Measurements from ENCODE around the gene ABHD18. TPM values are rescaled to one million over a fixed set of nuclear protein-coding genes. Genes with fewer than 3 reads are reported as not detected.
"Not testable (repeated sequence)": the region's sequence is repeated elsewhere in the genome, so short reads cannot be mapped to it uniquely, and the experiment has no call there.

The ABHD18 gene
- 10 to 100 TPM; 10.3 to 13.5 (median 12.5) TPM for polyA plus RNA-seq (ENCODE audit: insufficient read length in 3 of 3)

- DNase-seq (ENCODE audit: low read depth in 3 of 3, low spot score in 2 of 3) = peak; percentile 93 to 95 (median 94)
Observed at GRCh38 chr4:127965062-127965802, at the start of gene ABHD18, which contains the start of gene MFSD8. ABHD18 (plus strand) TSS chr4:127965406; CDS start chr4:127982956, 17,550 bp downstream. MFSD8 (minus strand) TSS chr4:127965173; CDS start chr4:127965133, 40 bp downstream.

- no peak for DNase-seq (ENCODE audit: low read depth in 3 of 3, low spot score in 2 of 3)
Observed at GRCh38 chr4:127916512-127916911, 48.7 kb upstream of the ABHD18 start.

- no peak for DNase-seq (ENCODE audit: low read depth in 3 of 3, low spot score in 2 of 3)
Observed at GRCh38 chr4:127917151-127917550, 48.1 kb upstream of the ABHD18 start.

- no peak for DNase-seq (ENCODE audit: low read depth in 3 of 3, low spot score in 2 of 3)
Observed at GRCh38 chr4:127920521-127920920, 44.7 kb upstream of the ABHD18 start.

DNA sequence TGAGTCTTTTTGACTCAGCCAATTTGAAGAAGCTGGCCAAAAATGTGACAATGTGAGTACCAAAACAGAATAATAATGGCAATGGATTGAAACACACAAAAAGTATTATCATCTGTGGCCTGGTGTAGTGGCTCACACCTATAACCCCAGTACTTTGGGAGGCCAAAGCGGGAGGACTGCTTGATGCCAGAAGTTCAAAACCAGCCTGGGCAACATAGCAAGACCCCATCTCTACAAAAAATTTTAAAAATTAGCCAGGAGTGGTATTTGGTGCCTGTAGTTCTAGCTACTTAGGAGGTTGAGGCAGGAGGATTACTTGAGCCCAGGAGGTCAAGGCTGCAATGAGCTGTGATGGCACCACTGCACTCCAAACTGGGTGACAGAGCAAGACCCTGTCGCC, 43.0 kb upstream of the ABHD18 start:
- no peak for DNase-seq (ENCODE audit: low read depth in 3 of 3, low spot score in 2 of 3)

- not testable (repeated sequence) for DNase-seq (ENCODE audit: low read depth in 3 of 3, low spot score in 2 of 3)
Observed at GRCh38 chr4:127925720-127926119, 39.5 kb upstream of the ABHD18 start.

DNA sequence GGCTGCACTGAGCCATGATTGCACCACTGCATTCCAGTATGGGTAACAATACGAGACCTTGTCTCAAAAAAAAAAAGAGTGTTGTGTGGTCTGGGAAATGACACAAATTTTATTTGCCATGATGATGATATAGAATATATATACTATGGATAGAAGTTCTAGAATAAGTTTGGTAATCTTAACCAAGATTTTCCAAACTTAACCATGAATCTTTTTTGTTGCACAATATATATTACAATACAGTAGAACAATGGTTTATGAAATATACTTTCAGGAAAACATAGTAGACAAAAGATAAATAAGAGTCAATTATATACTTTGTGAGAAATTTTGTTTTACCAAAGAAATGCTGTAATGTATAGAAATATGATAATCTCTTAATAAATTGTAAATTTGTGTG, 35.0 kb upstream of the ABHD18 start:
- DNase-seq (ENCODE audit: low read depth in 3 of 3, low spot score in 2 of 3) = no peak

DNA sequence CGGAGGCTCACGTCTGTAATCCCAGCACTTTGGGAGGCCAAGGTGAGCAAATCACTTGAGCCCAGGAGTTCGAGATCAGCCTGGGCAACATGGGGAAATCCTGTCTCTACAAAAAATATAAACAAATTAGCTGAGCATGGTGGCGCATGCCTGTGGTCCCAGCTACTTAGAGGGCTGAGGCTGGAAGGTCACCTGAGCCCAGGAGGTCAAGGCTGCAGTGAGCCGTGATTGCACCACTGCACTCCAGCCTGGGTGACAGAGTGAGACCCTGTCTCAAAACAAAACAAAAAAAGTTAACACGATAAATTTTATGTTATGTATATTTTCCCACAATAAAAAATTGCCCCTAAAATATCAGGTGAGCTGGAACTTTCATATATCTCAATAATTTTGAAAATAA, 33.4 kb upstream of the ABHD18 start:
- DNase-seq (ENCODE audit: low read depth in 3 of 3, low spot score in 2 of 3) = not testable (repeated sequence)

- DNase-seq (ENCODE audit: low read depth in 3 of 3, low spot score in 2 of 3) = no peak
Observed at GRCh38 chr4:127936974-127937373, 28.2 kb upstream of the ABHD18 start.

DNA sequence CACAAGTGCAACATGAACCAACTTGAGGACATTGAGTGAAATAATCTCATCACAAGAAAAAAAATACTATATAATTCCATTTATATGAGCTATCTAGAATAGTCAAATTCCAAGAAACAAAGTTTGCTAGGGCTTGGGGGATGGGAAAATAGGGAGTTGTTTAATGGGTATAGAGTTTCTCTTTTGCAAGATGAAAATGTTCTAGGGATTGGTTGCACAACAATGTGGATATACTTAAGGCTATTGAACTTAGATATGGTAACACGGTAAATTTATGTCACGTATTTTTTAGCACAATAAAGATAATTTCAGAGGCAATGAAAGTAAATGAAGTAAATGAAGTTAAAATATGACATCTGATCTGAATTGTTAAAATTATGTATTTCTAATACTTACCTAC, 8.1 kb upstream of the ABHD18 start:
- DNase-seq (ENCODE audit: low read depth in 3 of 3, low spot score in 2 of 3) = no peak

GRCh38 chr4:127959794-127960193, 5.4 kb upstream of the ABHD18 start:
- no peak for DNase-seq (ENCODE audit: low read depth in 3 of 3, low spot score in 2 of 3)

DNA sequence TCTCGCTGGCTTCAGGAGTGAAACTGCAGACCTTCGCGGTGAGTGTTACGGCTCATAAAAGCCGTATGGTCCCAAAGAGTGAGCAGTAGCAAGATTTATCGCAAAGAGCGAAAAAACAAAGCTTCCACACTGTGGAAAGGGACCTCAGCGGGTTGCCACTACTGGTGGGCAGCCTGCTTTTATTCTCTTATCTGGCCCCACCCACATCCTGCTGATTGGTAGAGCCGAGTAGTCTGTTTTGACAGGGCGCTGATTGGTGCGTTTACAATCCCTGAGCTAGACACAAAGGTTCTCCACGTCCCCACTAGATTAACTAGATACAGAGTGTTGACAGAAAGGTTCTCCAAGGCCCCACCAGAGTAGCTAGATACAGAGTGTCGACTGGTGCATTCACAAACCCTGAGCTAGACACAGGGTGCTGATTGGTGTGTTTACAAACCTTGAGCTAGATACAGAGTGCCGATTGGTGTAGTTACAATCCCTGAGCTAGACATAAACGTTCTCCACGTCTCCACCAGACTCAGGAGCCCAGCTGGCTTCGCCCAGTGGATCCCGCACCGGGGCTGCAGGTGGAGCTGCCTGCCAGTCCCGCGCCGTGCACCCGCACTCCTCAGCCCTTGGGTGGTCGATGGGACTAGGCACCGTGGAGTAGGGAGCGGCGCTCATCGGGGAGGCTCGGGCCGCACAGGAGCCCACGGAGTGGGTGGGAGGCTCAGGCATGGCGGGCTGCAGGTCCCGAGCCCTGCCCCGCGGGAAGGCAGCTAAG, 1.4 kb upstream of the ABHD18 start:
- DNase-seq (ENCODE audit: low read depth in 3 of 3, low spot score in 2 of 3) = not testable (repeated sequence)

DNA sequence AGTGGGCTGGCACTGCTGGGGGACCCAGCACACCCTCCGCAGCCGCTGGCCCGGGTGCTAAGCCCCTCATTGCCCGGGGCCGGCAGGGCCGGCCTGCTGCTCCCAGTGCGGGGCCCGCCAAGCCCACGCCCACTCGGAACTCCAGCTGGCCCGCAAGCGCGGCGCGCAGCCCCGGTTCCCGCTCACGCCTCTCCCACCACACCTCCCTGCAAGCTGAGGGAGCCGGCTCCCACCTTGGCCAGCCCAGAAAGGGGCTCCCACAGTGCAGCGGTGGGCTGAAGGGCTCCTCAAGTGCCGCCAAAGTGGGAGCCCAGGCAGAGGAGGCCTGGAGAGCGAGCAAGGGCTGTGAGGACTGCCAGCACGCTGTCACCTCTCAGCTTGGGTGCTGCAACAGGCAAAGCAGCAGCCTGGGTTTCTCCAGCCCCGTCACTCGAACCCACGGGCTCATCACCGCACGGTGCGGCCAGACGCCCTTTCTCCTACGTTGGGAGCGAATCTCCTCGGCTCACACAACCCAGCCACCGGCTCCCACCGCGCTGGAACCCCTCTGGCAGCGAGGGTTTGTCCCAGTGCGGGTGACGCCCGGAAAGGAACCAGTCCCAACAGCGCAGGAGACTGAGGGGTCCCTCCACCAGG, 662 bp upstream of the ABHD18 start:
- not testable (repeated sequence) for DNase-seq (ENCODE audit: low read depth in 3 of 3, low spot score in 2 of 3)

- peak; percentile 33 to 40 (median 34) for DNase-seq (ENCODE audit: low read depth in 3 of 3, low spot score in 2 of 3)
Observed at GRCh38 chr4:127965803-127966175, 583 bp downstream of the ABHD18 start.

DNA sequence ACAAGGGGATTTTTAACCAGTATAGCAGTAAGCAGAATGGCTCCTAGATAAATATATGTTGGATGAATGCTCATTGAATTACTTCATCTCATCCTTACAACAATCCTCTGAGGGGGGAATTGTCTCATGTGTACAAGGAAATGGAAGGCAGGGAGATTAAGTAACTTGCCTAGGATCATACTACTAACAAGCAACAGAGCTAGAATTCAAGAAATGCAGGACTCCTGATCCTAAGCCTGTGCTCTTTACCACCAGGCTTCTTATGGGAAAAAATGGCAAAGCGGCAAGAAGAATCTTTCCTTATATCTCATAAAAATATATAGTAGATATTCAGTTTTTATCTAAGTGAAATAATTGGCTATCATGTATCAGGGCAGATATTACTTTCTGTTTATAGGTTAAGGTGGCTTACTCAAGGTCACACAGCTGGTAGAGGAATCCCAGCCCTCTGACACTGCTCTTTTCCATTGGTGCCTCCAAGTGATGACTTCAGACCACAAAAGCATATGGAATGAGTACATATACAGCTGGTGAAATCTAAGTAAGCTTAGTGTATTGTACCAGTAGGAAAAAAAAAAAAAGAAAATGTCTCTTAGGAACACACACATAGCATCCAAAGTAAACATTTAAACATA, 2.1 kb downstream of the ABHD18 start:
- no peak for DNase-seq (ENCODE audit: low read depth in 3 of 3, low spot score in 2 of 3)

GRCh38 chr4:127968586-127968985, 3.4 kb downstream of the ABHD18 start:
- DNase-seq (ENCODE audit: low read depth in 3 of 3, low spot score in 2 of 3) = no peak

DNA sequence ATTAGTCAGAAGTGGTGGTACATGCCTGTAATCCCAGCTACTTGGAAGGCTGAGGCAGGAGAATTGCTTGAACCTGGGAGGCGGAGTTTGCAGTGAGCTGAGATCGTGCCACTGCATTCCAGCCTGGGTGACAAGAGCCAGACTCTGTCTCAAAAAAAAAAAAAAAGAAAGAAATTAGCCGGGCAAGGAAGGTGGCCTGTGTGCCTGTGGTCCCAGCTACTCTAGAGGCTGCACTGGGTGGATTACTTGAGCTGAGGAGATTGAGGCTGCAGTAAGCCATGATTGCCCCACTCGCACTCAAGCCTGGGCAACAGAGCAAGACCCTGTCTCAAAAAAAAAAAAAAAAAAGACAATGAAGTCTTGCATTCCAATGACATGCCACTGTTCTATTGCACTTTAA, 5.7 kb downstream of the ABHD18 start:
- not testable (repeated sequence) for DNase-seq (ENCODE audit: low read depth in 3 of 3, low spot score in 2 of 3)

- no peak for DNase-seq (ENCODE audit: low read depth in 3 of 3, low spot score in 2 of 3)
Observed at GRCh38 chr4:127975121-127975770, 10.0 kb downstream of the ABHD18 start.

GRCh38 chr4:127978930-127979329, 13.7 kb downstream of the ABHD18 start:
- DNase-seq (ENCODE audit: low read depth in 3 of 3, low spot score in 2 of 3) = no peak

- DNase-seq (ENCODE audit: low read depth in 3 of 3, low spot score in 2 of 3) = no peak
Observed at GRCh38 chr4:127982445-127982844, 17.2 kb downstream of the ABHD18 start.
